SU-DHL-6 (cell line): ENCODE data around the gene RALY.

Source experiments
- H2AFZ ChIP-seq: fragments of 200-600 bp; sonication (generic); 2 replicates; pipeline ENCODE4 v1.6.1; 2014; ENCODE audit warnings: low read depth, mild to moderate bottlenecking, moderate library complexity, mixed read lengths, antibody characterized with exemption, low read length; ENCODE audit not compliant: severe bottlenecking
- H3F3A ChIP-seq: fragments of 200-600 bp; shearing (Covaris generic); 2 replicates; pipeline ENCODE4 v1.6.0; 2016; ENCODE audit warnings: antibody characterized with exemption, mild to moderate bottlenecking; ENCODE audit not compliant: insufficient read depth
- H3K27ac ChIP-seq: fragments of 200-600 bp; sonication (generic); 2 replicates; pipeline ENCODE4 v1.5.1; 2016; ENCODE audit warnings: low read depth, mild to moderate bottlenecking, low read length, moderate library complexity, mixed read lengths
- H3K27me3 ChIP-seq: fragments of 200-600 bp; sonication (generic), shearing (Covaris generic); 2 replicates; pipeline ENCODE4 v1.6.0; 2014; ENCODE audit warnings: mild to moderate bottlenecking, low read length
- H3K36me3 ChIP-seq: fragments of 200-600 bp; sonication (generic); 2 replicates; pipeline ENCODE4 v1.6.1; 2014; ENCODE audit warnings: mild to moderate bottlenecking, low read length, mixed read lengths
- H3K4me2 ChIP-seq: fragments of 300-600, 200-600 bp; shearing (Covaris generic), sonication (generic); 2 replicates; pipeline ENCODE4 v1.6.0; 2014; ENCODE audit warnings: low read length, low read depth, mild to moderate bottlenecking; ENCODE audit not compliant: poor library complexity, severe bottlenecking
- H3K4me3 ChIP-seq: fragments of 200-600 bp; sonication (generic); 2 replicates; pipeline ENCODE4 v1.5.1; 2014; ENCODE audit warnings: antibody characterized with exemption, low read length, mild to moderate bottlenecking, mixed read lengths; ENCODE audit not compliant: insufficient read depth, poor library complexity, severe bottlenecking
- H3K79me2 ChIP-seq: fragments of 200-600 bp; sonication (generic); 2 replicates; pipeline ENCODE4 v1.6.1; 2014; ENCODE audit warnings: mild to moderate bottlenecking, low read length, moderate library complexity; ENCODE audit not compliant: insufficient read depth
- H3K9ac ChIP-seq: fragments of 200-600 bp; sonication (generic); 2 replicates; pipeline ENCODE4 v1.7.0; 2014; ENCODE audit warnings: mild to moderate bottlenecking, low read length
- H3K9me2 ChIP-seq: fragments of 200-600 bp; sonication (generic); replicated peaks from 2 replicates; pipeline ENCODE4 v1.6.1; 2014; ENCODE audit warnings: low read length; ENCODE audit not compliant: insufficient read depth
- H3K9me3 ChIP-seq: fragments of 200-600 bp; sonication (generic); 2 replicates; pipeline ENCODE4 v1.6.1; 2014; ENCODE audit warnings: low read length, mixed read lengths; ENCODE audit not compliant: insufficient read depth
- H4K20me1 ChIP-seq: fragments of 200-600 bp; sonication (generic); 2 replicates; pipeline ENCODE4 v1.6.1; 2014; ENCODE audit warnings: low read depth, mild to moderate bottlenecking, antibody characterized with exemption, low read length, moderate library complexity, mixed read lengths
- EZH2phosphoT487 ChIP-seq: fragments of 200-600 bp; sonication (generic), shearing (Covaris generic); conservative IDR thresholded peaks from 2 replicates; pipeline ENCODE4 v1.6.1; 2018; ENCODE audit warnings: mild to moderate bottlenecking, antibody characterized with exemption, low read length, moderate library complexity, mixed read lengths
- TF ChIP-seq, protein P1 (sequence below): fragments of 200-600 bp; sonication (generic); IDR thresholded peaks from one replicate; pipeline ENCODE4 v1.5.1; 2017; ENCODE audit warnings: antibody characterized with exemption, mild to moderate bottlenecking, low read length, moderate library complexity; ENCODE audit not compliant: insufficient read depth, poor library complexity, severe bottlenecking

The RALY gene

DNA sequence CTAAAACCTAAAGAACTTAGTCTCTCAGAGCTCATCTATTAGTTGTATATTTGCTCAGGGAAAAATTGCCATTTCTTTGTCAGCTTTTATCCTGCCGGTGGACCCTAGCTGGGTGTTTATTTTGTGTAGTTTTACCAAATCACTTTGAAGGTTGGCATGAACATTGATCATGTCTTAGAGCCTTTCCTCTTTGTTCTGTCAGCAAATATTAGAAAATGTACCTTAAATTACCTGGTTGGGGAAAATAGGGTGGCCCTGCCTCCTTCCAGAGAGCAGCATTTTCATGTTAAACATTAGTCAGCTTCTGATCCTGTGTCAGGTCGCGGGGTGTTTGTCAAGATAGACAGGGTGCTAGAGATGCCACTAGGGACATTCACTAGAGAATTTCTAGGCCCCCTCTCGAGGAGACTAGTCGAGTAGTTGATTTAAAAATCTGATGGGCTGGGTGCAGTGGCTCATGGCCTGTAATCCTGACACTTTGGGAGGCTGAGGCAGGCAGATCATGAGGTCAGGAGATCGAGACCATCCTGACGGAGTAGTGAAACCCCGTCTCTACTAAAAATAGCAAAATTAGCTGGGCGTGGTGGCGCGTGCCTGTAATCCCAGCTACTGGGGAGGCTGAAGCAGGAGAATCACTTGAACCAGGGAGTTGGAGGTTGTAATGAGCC is 11.2 kb downstream of the RALY start:
- Histone ChIP-seq H3F3A (peaks cover 11% of the 10 kb centered on the region; the same call in 1 of the 2 replicates), H3K9me2 (no peaks in the 10 kb centered on the region), H2AFZ (no peak overlapping the region), H3K4me3 (no peak overlapping the region), H3K9me3 (no peaks in the 10 kb centered on the region), H3K27ac (no peak overlapping the region), H3K79me2 (peaks cover 99% of the 10 kb centered on the region), H3K4me2 (no peak overlapping the region), H3K9ac (no peak overlapping the region), H3K36me3 (no peaks in the 10 kb centered on the region), H3K27me3 (no peaks in the 10 kb centered on the region), H4K20me1 (peaks cover 61% of the 10 kb centered on the region)
- TF ChIP-seq EZH2phosphoT487, result no peak
- TF ChIP-seq, protein P1, sequence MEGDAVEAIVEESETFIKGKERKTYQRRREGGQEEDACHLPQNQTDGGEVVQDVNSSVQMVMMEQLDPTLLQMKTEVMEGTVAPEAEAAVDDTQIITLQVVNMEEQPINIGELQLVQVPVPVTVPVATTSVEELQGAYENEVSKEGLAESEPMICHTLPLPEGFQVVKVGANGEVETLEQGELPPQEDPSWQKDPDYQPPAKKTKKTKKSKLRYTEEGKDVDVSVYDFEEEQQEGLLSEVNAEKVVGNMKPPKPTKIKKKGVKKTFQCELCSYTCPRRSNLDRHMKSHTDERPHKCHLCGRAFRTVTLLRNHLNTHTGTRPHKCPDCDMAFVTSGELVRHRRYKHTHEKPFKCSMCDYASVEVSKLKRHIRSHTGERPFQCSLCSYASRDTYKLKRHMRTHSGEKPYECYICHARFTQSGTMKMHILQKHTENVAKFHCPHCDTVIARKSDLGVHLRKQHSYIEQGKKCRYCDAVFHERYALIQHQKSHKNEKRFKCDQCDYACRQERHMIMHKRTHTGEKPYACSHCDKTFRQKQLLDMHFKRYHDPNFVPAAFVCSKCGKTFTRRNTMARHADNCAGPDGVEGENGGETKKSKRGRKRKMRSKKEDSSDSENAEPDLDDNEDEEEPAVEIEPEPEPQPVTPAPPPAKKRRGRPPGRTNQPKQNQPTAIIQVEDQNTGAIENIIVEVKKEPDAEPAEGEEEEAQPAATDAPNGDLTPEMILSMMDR, result no peak

DNA sequence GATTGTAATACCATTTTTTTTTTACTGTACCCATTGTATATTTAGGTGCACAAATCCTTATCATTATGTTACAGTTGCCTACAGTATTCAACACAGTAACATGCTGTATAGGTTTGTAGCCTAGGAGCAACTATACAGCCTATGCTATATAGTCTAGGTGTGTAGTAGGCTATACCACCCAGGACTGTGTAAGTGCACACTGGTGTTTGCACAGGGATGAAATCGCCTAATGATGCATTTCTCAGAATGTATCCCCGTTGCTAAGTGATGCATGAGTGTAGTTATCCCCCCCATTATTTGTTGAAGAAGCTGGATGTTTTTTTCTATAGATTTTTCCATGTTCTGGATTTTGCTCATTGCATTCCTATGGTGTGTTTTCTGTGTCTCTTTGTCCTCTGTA is 12.9 kb downstream of the RALY start:
- TF ChIP-seq, protein P1, result no peak
- TF ChIP-seq EZH2phosphoT487, result no peak
- no peak overlapping the region for H3K9ac ChIP-seq
- no peak overlapping the region for H3K4me2 ChIP-seq
- no peak overlapping the region for H3K27ac ChIP-seq
- no peak overlapping the region for H2AFZ ChIP-seq
- peaks cover 99% of the 10 kb centered on the region for H3K79me2 ChIP-seq
- peaks cover 64% of the 10 kb centered on the region for H4K20me1 ChIP-seq
- H3K36me3 ChIP-seq, result no peaks in the 10 kb centered on the region
- H3K27me3 ChIP-seq, result no peaks in the 10 kb centered on the region
- no peaks in the 10 kb centered on the region for H3K9me2 ChIP-seq
- H3K4me3 ChIP-seq, result no peak overlapping the region
- H3K9me3 ChIP-seq, result no peaks in the 10 kb centered on the region
- no peaks in the 10 kb centered on the region for H3F3A ChIP-seq

DNA sequence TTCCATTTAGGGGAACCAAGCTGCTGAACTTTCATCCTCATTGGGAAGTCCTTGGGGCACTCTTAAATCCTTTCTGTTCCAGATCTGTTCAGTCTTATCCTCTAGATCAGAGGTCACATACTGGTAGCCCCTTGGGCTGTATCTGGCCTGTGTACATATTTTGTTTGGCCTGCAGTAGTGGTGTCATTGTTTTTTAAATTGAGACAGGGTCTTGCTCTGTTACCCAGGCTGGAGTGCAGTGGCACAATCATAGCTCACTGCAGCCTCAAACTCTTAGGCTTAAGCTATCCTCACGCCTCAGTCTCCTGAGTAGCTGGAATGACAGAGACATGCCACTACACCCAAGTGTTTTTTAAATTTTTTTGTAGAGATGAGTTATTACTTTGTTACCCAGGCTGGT is 14.8 kb downstream of the RALY start:
- no peaks in the 10 kb centered on the region for H3K9me2 ChIP-seq
- no peaks in the 10 kb centered on the region for H3K27me3 ChIP-seq
- H3K4me2 ChIP-seq, result no peak overlapping the region
- H3K9me3 ChIP-seq, result no peaks in the 10 kb centered on the region
- no peaks in the 10 kb centered on the region for H3F3A ChIP-seq
- peaks cover 99% of the 10 kb centered on the region for H3K79me2 ChIP-seq
- no peaks in the 10 kb centered on the region for H3K36me3 ChIP-seq
- no peak overlapping the region for H2AFZ ChIP-seq
- no peak overlapping the region for H3K4me3 ChIP-seq
- TF ChIP-seq EZH2phosphoT487, result no peak
- TF ChIP-seq, protein P1, result no peak
- H4K20me1 ChIP-seq, result peaks cover 60% of the 10 kb centered on the region
- no peak overlapping the region for H3K9ac ChIP-seq
- no peak overlapping the region for H3K27ac ChIP-seq
